Coronary artery (tissue), 2 donors: Measurements from ENCODE around the gene TMEM237.
"Not testable (repeated sequence)": the region's sequence is repeated elsewhere in the genome, so short reads cannot be mapped to it uniquely, and the experiment has no call there.

ENCODE experiments used
- DNase-seq: peaks from one replicate; pipeline ENCODE4 v3.0.0-alpha.2; 2017; ENCODE audit warnings: low spot score
- H3K27ac ChIP-seq, 2 donors: fragments of 200-600 bp; sonication (generic); one replicate each; pipeline ENCODE4 v1.5.1; 2016 to 2019
- H3K4me3 ChIP-seq: fragments of 200-600 bp; sonication (generic); 2 replicates; pipeline ENCODE4 v1.5.1; 2016; ENCODE audit warnings: mild to moderate bottlenecking, moderate library complexity
- CTCF ChIP-seq: fragments of 200-600 bp; sonication (generic); IDR thresholded peaks from one replicate; pipeline ENCODE4 v1.5.1; 2019; ENCODE audit warnings: antibody characterized with exemption

The TMEM237 gene

GRCh38 chr2:201674298-201674697 is 31.0 kb upstream of the TMEM237 start:
- no peak overlapping the region for H3K4me3 ChIP-seq
- no peak for TF ChIP-seq CTCF
- no peak for DNase-seq
- H3K27ac ChIP-seq: no peak overlapping the region

- Histone ChIP-seq H3K27ac (no peak overlapping the region), H3K4me3 (no peak overlapping the region)
- no peak for TF ChIP-seq CTCF
- no peak for DNase-seq
Measured at GRCh38 chr2:201673546-201673945, 30.2 kb upstream of the TMEM237 start.

- not testable (repeated sequence) for H3K27ac ChIP-seq, DNase-seq
Measured at GRCh38 chr2:201671205-201671604, 27.9 kb upstream of the TMEM237 start.

GRCh38 chr2:201669865-201670264 is 26.6 kb upstream of the TMEM237 start:
- Histone ChIP-seq H3K27ac (no peak overlapping the region), H3K4me3 (no peak overlapping the region)
- no peak for DNase-seq
- no peak for TF ChIP-seq CTCF

More at GRCh38 chr2:201671205-201671604, 27.9 kb upstream of the TMEM237 start:
- H3K4me3 ChIP-seq: not testable (repeated sequence)

- no peak overlapping the region for H3K27ac ChIP-seq
Measured at GRCh38 chr2:201668402-201668910, 25.2 kb upstream of the TMEM237 start.

GRCh38 chr2:201664334-201664733 is 21.0 kb upstream of the TMEM237 start:
- TF ChIP-seq CTCF: no peak
- DNase-seq: no peak
- Histone ChIP-seq H3K4me3 (no peak overlapping the region), H3K27ac (no peak overlapping the region)

More at GRCh38 chr2:201668402-201668910, 25.2 kb upstream of the TMEM237 start:
- H3K4me3 ChIP-seq: no peak overlapping the region
- TF ChIP-seq CTCF: no peak
- DNase-seq: no peak

GRCh38 chr2:201661366-201661765 is 18.1 kb upstream of the TMEM237 start:
- DNase-seq: no peak
- H3K4me3 ChIP-seq: no peak overlapping the region
- H3K27ac ChIP-seq: no peak overlapping the region
- TF ChIP-seq CTCF: no peak
